Dermis microvascular lymphatic vessel endothelial cell (primary cell): ENCODE results near the gene SIRT6. TPM values are rescaled to one million over a fixed set of nuclear protein-coding genes. Genes with fewer than 3 reads are reported as not detected.
"Not testable (repeated sequence)": the region's sequence is repeated elsewhere in the genome, so short reads cannot be mapped to it uniquely, and the experiment has no call there.

Experiments
- DNase-seq, 2 donors: peaks; one replicate each; pipeline versions ENCODE4 v3.0.0 to v3.0.0-alpha.2; 2010; ENCODE audit warnings: low read depth in 2 of 2
- total RNA-seq: library from RNA; depleted of rRNA; stranded (reverse); fragments of >200 nt; gene quantifications from 2 replicates; pipeline ENCODE4 v1.2.1, GENCODE V29; 2014

Gene SIRT6
- total RNA-seq, 1 donor from 2014 or later, result 9.0 TPM

GRCh38 chr19:4136680-4137088 lies 45.7 kb downstream of the SIRT6 start:
- DNase-seq, result no peak

DNA sequence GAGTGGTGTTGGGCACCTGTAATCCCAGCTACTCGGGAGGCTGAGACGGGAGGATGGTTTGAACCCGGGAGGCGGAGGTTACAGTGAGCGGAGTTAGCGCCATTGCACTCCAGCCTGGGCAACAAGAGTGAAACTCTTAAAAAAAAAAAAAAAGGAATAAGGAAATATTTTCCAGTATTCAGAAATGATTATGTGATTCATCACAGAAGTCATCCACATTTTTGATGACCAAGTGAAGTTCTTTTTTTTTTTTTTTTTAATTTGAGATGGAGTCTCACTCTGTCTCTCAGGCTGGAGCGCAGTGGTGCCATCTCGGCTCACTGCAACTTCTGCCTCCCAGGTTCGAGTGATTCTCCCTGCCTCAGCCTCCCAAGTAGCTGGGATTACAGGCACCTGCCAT lies 47.0 kb downstream of the SIRT6 start:
- not testable (repeated sequence) for DNase-seq

- no peak for DNase-seq
Measured at GRCh38 chr19:4134351-4134750, 48.0 kb downstream of the SIRT6 start.

GRCh38 chr19:4130744-4131438 lies 51.5 kb downstream of the SIRT6 start:
- DNase-seq, result no peak

- DNase-seq, result not testable (repeated sequence)
Measured at GRCh38 chr19:4129050-4129449, 53.3 kb downstream of the SIRT6 start.

DNA sequence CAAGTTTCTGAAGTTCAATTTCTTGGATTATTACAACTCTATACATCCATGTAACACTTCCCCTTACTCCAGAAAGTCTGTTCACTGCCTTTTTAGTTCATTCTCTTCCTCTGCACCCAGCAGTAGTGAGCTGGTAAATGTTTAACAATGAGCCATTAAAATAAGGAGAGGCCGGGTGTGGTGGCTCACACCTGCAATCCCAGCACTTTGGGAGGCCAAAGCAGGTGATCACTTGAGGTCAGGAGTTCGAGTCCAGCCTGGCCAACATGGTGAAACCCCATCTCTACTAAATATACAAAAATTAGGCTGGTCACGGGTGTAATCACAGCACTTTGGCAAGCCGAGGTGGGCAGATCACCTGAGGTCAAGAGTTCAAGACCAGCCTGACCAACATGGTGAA lies 55.0 kb downstream of the SIRT6 start:
- not testable (repeated sequence) for DNase-seq

GRCh38 chr19:4124638-4125037 lies 57.7 kb downstream of the SIRT6 start:
- no peak for DNase-seq

Other genes starting within 250 kb of the SIRT6 start
- not detected in 2 replicates for gene NMRK2, start 249.5 kb downstream of the SIRT6 start, total RNA-seq
- 127 and 171 TPM in 2 replicates for gene DAPK3, start 211.5 kb downstream of the SIRT6 start, total RNA-seq
- gene EEF2, start 197.1 kb downstream of the SIRT6 start, total RNA-seq, result 1,892 and 3,249 TPM in 2 replicates
- 24.1 and 32.9 TPM in 2 replicates for gene PIAS4, start 174.8 kb downstream of the SIRT6 start, total RNA-seq
- 7.2 and 14.2 TPM in 2 replicates for gene ZBTB7A, start 115.7 kb downstream of the SIRT6 start, total RNA-seq
- 106 and 159 TPM in 2 replicates for gene MAP2K2, start 58.4 kb downstream of the SIRT6 start, total RNA-seq
- gene CREB3L3, start 28.9 kb downstream of the SIRT6 start, total RNA-seq, result not detected in 2 replicates
- 0.13 and 0.38 TPM in 2 replicates for gene ANKRD24, start 126 bp upstream of the SIRT6 start, total RNA-seq
- 0.26 and 1.5 TPM in 2 replicates for gene EBI3, start 47.0 kb upstream of the SIRT6 start, total RNA-seq
- 15.3 and 17.4 TPM in 2 replicates for gene YJU2, start 64.5 kb upstream of the SIRT6 start, total RNA-seq
- not detected in 2 replicates for gene SHD, start 96.7 kb upstream of the SIRT6 start, total RNA-seq
- gene TMIGD2, start 119.8 kb upstream of the SIRT6 start, total RNA-seq, result not detected in 2 replicates
- gene FSD1, start 122.0 kb upstream of the SIRT6 start, total RNA-seq, result 6.3 and 7.4 TPM in 2 replicates
- gene STAP2, start 156.3 kb upstream of the SIRT6 start, total RNA-seq, result 28.5 and 38.2 TPM in 2 replicates
- 5.8 and 8.7 TPM in 2 replicates for gene MPND, start 161.0 kb upstream of the SIRT6 start, total RNA-seq
- gene SH3GL1, start 218.0 kb upstream of the SIRT6 start, total RNA-seq, result 50.6 and 85.3 TPM in 2 replicates
- 8.7 and 11.6 TPM in 2 replicates for gene CHAF1A, start 220.1 kb upstream of the SIRT6 start, total RNA-seq